ENCODE data around the gene CACNA1S. TPM values are rescaled to one million over a fixed set of nuclear protein-coding genes. Genes with fewer than 3 reads are reported as not detected.

Gene CACNA1S
- total RNA-seq, 1 experiment from 2014 or later, result not detected

GRCh38 chr1:201140235-201140940 lies 28.2 kb upstream of the CACNA1S start:
- no peaks in the 10 kb centered on the region for H4K20me1 ChIP-seq (ENCODE audit: control insufficient read depth, insufficient read depth, insufficient read length)
- no peak overlapping the region for H4K91ac ChIP-seq (ENCODE audit: insufficient read length, low read depth, low read length)
- H3K9ac ChIP-seq (ENCODE audit: extremely low read depth, insufficient read length, low read length), result no peak overlapping the region
- H3K14ac ChIP-seq (ENCODE audit: insufficient read depth, low read length), result no peak overlapping the region
- no peak overlapping the region for H3T11ph ChIP-seq (ENCODE audit: low read length)
- H4K8ac ChIP-seq (replicated peaks; ENCODE audit: insufficient read length, low read depth, low read length), result no peak overlapping the region
- Mint-ChIP-seq H3K9me3 (no peaks in the 10 kb centered on the region), H3K27ac (peak overlapping the region in 1 of 3 experiments; percentile 85; a peak in 1 of 7 replicates), H3K4me1 (no peaks in the 10 kb centered on the region), H3K36me3 (ENCODE audit: insufficient read depth in 1 of 3, low read depth in 3 of 3) (peaks cover 44 to 84% (median 83%) of the 10 kb centered on the region in 3 experiments; a peak in 6 of 7 replicates), H3K4me3 (no peak overlapping the region), H3K27me3 (ENCODE audit: low read depth) (no peaks in the 10 kb centered on the region)
- H2AFZ ChIP-seq (ENCODE audit: low read length), result no peak overlapping the region
- no peak for TF ChIP-seq CTCF (conservative IDR thresholded peaks at IDR 0.05)
- H2BK5ac ChIP-seq (ENCODE audit: insufficient read length, low read length), result no peak overlapping the region
- H3K4ac ChIP-seq (ENCODE audit: low read depth, low read length), result no peak overlapping the region
- no peak overlapping the region for H3K18ac ChIP-seq (ENCODE audit: insufficient read length, low read depth, low read length)
- no peaks in the 10 kb centered on the region for H3K79me2 ChIP-seq (ENCODE audit: insufficient read depth, low read length)
- H2BK120ac ChIP-seq (ENCODE audit: low read depth, low read length, poor library complexity, severe bottlenecking), result no peak overlapping the region
- no peak overlapping the region for H3K56ac ChIP-seq (ENCODE audit: insufficient read length, low read depth, low read length)
- no peak overlapping the region for H2BK12ac ChIP-seq (ENCODE audit: insufficient read length, low read depth, low read length)
- no peaks in the 10 kb centered on the region for H3K79me1 ChIP-seq (ENCODE audit: insufficient read depth, low read depth, low read length, poor library complexity, severe bottlenecking)
- no peaks in the 10 kb centered on the region for H3K9me3 ChIP-seq (ENCODE audit: control insufficient read depth, low read depth, low read length)
- H4K5ac ChIP-seq (ENCODE audit: insufficient read length, low read depth, low read length), result no peak overlapping the region
- no peak for DNase-seq
- no peaks in the 10 kb centered on the region for H3K4me1 ChIP-seq (ENCODE audit: insufficient read depth, low read length)
- no peak overlapping the region for H2AK5ac ChIP-seq (ENCODE audit: insufficient read length, low read length)
- H3K23ac ChIP-seq (ENCODE audit: insufficient read length, low read depth, low read length), result no peak overlapping the region
- H2BK15ac ChIP-seq (ENCODE audit: low read depth, low read length), result no peak overlapping the region
- H3K4me2 ChIP-seq (ENCODE audit: insufficient read depth, insufficient read length, low read length), result no peak overlapping the region
- H3K27ac ChIP-seq (ENCODE audit: insufficient read length, low read depth, low read length), result no peak overlapping the region
- H2BK20ac ChIP-seq (ENCODE audit: low read depth, low read length, poor library complexity, severe bottlenecking), result no peak overlapping the region
- H3K23me2 ChIP-seq (ENCODE audit: insufficient read length, low read depth, low read length, poor library complexity, severe bottlenecking), result no peaks in the 10 kb centered on the region
- no peaks in the 10 kb centered on the region for H3K27me3 ChIP-seq (ENCODE audit: insufficient read depth, low read length)
- WGBS (ENCODE audit: extremely low coverage, insufficient read length, low lambda C conversion rate), result no CpG with 5 or more reads among the region's 10 CpGs

All from H9 (cell line).